Inferior parietal cortex (tissue), 1 donor: ENCODE results near the gene PSD2.
"Not testable (repeated sequence)": the region's sequence is repeated elsewhere in the genome, so short reads cannot be mapped to it uniquely, and the experiment has no call there.

ENCODE experiments used
- DNase-seq: peaks from one replicate; pipeline ENCODE4 v3.0.0-alpha.2; 2016; ENCODE audit errors: extremely low spot score

PSD2 gene

GRCh38 chr5:139789116-139789844 lies 6.3 kb upstream of the PSD2 start:
- DNase-seq: no peak

GRCh38 chr5:139789845-139790189 lies 5.8 kb upstream of the PSD2 start:
- no peak for DNase-seq

GRCh38 chr5:139792218-139792617 lies 3.4 kb upstream of the PSD2 start:
- no peak for DNase-seq

- DNase-seq: not testable (repeated sequence)
Observed at GRCh38 chr5:139792655-139793054, 3.0 kb upstream of the PSD2 start.

DNA sequence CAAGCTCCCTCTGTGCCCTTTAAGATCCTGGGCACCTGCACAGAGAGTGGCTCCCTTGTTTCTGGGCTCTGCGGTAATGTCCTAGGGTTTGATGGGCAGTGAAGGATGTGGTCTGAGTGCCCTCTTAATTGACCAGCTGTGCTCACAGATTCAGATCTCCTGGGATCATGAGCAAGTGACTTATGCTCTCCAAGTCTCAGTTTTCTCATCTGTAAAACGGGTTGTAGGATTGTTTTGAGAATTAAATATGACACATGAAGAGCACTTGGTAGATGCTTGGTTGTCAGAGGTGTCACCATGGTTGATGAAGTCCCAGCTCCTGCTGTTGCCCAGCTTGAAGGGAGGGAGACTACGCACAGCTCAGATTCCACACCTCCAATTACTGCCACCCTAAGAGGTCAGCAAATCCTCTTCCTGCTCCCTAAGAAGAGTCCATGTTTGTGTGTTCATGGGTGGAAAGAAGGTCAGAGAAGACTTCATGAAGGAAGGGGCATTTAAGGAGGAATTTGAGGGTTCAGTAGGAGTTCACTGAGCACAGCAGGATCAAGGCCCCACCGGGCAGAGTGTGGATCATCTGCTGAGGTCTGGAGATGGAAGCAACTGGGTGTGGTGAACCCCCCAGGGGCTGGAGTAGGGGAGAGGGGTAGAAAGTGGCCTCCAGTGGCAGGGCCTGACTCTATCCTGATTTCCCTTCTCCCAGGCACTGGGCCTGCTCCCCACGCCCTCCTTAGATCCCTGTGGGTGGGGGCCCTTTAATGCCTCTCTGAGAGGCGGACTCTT lies 1.4 kb upstream of the PSD2 start:
- DNase-seq: no peak

GRCh38 chr5:139796061-139796806 lies 626 bp downstream of the PSD2 start:
- no peak for DNase-seq

GRCh38 chr5:139797335-139797734 lies 1.7 kb downstream of the PSD2 start:
- no peak for DNase-seq

GRCh38 chr5:139797856-139798510 lies 2.4 kb downstream of the PSD2 start:
- no peak for DNase-seq

- DNase-seq: no peak
Observed at GRCh38 chr5:139798883-139799282, 3.3 kb downstream of the PSD2 start.

GRCh38 chr5:139799359-139799758 lies 3.8 kb downstream of the PSD2 start:
- DNase-seq: no peak

- no peak for DNase-seq
Observed at GRCh38 chr5:139803978-139804377, 8.4 kb downstream of the PSD2 start.

DNA sequence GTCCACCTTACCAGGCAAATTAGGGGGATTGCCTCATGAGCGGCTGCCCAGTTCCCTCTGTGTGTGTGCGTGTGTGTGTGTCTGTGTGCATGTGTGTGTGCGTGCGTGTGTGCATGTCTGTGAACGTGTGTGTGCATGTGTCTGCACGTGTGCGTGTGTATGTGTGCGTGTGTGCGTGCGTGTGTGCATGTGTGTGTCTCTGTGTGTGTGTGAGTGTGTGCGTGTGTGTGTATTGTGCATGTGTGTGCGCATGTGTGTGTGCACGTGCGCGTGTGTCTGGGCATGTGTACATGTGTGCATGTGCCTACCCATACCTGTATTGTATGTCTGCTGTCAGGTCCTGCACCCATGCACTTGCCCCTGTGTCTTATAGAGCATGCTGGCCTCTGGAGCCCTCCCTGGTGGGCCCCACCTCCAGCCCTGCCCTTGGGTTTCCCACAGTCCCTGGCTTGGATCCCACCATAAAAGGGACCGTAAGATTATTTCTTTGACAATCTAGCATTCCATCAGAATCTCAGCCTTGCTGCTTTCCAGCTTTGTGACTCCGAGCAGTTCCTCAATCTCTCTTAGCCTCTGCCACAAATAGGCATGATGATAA lies 9.3 kb downstream of the PSD2 start:
- no peak for DNase-seq

DNA sequence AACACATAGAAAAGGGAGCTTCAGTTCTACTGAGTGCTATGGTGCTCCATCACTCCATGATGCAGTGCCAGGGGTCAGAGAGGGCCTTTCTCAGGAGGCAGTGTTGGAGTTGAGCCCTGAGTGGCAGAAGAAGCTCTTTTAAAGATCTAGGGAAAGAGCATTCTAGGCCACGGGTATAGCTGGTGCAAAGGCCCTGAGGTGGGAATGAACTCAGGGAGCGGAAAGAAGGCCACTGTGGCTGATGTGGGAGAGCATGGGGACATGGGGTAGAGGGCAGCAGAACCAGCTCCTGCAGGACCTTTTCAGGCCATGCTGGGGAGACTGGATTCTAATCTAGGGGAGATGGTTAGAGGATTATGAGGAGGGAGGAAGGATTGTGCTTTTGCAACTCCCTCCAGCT lies 9.9 kb downstream of the PSD2 start:
- DNase-seq: no peak

GRCh38 chr5:139806111-139806510 lies 10.5 kb downstream of the PSD2 start:
- DNase-seq: peak; percentile 18

- no peak for DNase-seq
Observed at GRCh38 chr5:139806726-139807646, 11.4 kb downstream of the PSD2 start.

DNA sequence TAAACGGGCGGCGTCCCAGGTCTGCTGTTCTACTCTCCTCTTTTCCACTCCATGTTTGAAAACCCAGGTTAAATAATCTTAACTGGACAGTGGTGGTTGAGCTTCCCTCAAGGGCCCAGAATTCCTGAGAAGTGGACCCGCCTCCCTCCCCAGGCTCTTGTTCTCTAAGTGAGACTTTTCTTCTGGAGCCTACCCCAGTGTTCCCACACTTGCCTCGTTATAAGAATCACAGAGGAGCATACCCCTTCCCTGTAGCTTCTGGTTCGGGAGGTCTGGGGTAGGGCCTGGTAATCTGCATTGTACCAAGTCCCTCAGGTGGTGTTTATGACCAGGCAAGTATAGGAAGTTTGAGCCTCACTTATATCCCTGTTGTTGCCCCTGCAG lies 12.0 kb downstream of the PSD2 start:
- no peak for DNase-seq

DNA sequence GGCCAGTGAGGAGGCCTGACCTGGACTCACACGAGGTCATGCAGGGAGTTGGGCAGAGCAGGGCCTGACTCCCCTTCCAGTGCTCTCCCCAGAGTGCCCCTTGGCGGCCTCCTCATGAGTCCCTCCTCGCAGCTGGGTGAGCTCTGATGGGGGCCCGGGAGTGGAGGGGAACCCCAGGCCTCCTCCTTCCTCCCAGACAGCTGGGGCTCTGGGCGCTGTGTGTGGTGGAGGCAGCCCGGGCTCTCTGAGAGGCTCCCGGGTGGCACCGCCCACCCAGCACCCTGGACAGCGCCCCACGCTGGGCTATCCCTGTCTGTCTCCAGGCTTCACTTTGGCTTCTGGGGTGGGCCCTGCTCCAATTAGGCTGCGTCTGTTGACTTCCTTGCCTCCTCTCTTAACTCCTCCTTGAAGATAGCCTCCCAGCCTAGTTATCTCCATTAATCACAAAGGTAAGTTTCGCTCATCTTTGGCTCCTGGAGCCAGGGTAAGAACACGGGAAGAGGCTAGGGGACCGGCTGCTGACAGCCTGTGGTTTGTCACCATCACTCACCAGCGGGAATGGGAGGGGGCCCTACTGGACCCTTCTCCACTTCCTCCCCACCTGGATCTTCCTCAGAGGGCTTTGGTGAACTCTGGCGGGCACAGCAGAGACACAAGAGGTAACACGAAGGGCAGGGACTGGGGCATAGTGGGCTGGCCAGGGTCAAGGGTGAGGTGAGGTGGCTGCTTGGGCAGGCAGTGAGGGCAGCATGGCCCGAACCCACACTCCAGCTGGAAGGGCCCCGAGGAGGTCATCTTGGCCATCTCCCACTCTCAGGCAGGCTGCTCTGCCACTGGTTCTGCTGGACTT lies 13.1 kb downstream of the PSD2 start:
- no peak for DNase-seq

- DNase-seq: no peak
Observed at GRCh38 chr5:139809331-139809810, 13.8 kb downstream of the PSD2 start.
